B cell (primary cell): ENCODE data around the gene CEACAM21.

ENCODE experiments used
- EZH2 ChIP-seq: IDR thresholded peaks from 2 replicates; pipeline ENCODE4 v1.6.1; 2012; ENCODE audit warnings: borderline replicate concordance, low read depth, mild to moderate bottlenecking, moderate library complexity, low read length; ENCODE audit not compliant: insufficient read depth, poor library complexity, severe bottlenecking
- TF ChIP-seq, protein P1 (sequence below): fragments of 200-600 bp; IDR thresholded peaks from one replicate; pipeline ENCODE4 v1.8.0; 2022; ENCODE audit warnings: antibody characterized with exemption, mild to moderate bottlenecking

DNA sequence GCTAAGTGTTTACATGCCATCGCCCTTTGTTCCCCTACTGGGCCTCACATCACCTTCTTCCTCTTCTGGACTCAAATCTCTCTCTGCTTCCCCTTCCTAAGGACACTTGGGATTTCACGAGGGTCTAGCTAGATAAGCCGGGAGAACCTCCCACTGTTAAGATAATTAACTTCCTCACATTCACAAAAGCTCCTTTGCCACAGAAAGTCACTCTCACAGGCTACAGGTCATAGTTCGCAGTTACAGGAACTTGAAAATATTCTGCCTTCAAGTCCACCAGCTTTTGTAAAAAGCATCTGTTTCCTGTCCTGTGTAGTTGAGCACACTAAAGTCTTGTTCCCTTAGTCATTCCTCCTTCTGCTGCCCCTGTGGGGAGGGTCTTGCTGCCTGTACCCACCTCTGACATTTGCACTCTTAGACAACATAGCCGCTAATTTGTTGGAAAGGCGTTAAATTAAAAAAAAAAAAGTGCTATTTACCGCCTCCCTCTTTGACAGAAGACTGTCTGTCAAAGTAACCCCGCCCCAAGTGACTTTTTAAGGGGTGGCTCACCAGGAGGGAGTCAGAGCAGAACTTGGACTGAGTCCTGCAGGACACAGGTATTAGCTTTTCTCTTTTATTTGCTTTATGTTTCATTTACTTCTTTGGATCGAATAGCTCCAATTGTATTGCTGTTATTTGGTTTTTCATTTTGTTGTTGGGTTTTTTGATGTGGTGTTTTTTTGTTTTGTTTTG is 26.8 kb upstream of the CEACAM21 start:
- TF ChIP-seq, protein P1, sequence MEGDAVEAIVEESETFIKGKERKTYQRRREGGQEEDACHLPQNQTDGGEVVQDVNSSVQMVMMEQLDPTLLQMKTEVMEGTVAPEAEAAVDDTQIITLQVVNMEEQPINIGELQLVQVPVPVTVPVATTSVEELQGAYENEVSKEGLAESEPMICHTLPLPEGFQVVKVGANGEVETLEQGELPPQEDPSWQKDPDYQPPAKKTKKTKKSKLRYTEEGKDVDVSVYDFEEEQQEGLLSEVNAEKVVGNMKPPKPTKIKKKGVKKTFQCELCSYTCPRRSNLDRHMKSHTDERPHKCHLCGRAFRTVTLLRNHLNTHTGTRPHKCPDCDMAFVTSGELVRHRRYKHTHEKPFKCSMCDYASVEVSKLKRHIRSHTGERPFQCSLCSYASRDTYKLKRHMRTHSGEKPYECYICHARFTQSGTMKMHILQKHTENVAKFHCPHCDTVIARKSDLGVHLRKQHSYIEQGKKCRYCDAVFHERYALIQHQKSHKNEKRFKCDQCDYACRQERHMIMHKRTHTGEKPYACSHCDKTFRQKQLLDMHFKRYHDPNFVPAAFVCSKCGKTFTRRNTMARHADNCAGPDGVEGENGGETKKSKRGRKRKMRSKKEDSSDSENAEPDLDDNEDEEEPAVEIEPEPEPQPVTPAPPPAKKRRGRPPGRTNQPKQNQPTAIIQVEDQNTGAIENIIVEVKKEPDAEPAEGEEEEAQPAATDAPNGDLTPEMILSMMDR, result no peak
- TF ChIP-seq EZH2, result no peak
